HEK293T (cell line): ENCODE data around the gene GPR180.

Source experiments
- BHLHE40 ChIP-seq: fragments of 450-650 bp; IDR thresholded peaks from 2 replicates; pipeline ENCODE4 v1.6.1; 2016; ENCODE audit warnings: mild to moderate bottlenecking, moderate library complexity, borderline replicate concordance
- ELF4 ChIP-seq: fragments of 450-650 bp; IDR thresholded peaks from 2 replicates; pipeline ENCODE4 v1.6.1; 2017; ENCODE audit warnings: antibody characterized with exemption
- FOXK2 ChIP-seq: fragments of 450-650 bp; IDR thresholded peaks from 2 replicates; pipeline ENCODE4 v1.6.1; 2016; ENCODE audit warnings: mild to moderate bottlenecking
- FOXM1 ChIP-seq: fragments of 450-650 bp; IDR thresholded peaks from 2 replicates; pipeline ENCODE4 v1.6.1; 2017; ENCODE audit warnings: mild to moderate bottlenecking, borderline replicate concordance
- HDGF ChIP-seq: fragments of 450-650 bp; IDR thresholded peaks from 2 replicates; pipeline ENCODE4 v1.6.1; 2017; ENCODE audit warnings: antibody characterized with exemption, borderline replicate concordance
- PKNOX1 ChIP-seq: fragments of 450-650 bp; IDR thresholded peaks from 2 replicates; pipeline ENCODE4 v1.6.1; 2016
- SP1 ChIP-seq: fragments of 450-650 bp; IDR thresholded peaks from 2 replicates; pipeline ENCODE4 v1.6.1; 2017
- TARDBP ChIP-seq: fragments of 450-650 bp; IDR thresholded peaks from 2 replicates; pipeline ENCODE4 v1.6.1; 2016
- ZNF384 ChIP-seq: fragments of 450-650 bp; IDR thresholded peaks from 2 replicates; pipeline ENCODE4 v1.6.1; 2016

GRCh38 chr13:94560116-94560515, 41.5 kb upstream of the GPR180 start:
- TF ChIP-seq TARDBP: no peak
- no peak for TF ChIP-seq FOXM1
- no peak for TF ChIP-seq SP1
- no peak for TF ChIP-seq BHLHE40
- no peak for TF ChIP-seq ELF4
- no peak for TF ChIP-seq ZNF384
- no peak for TF ChIP-seq FOXK2
- TF ChIP-seq HDGF: no peak
- no peak for TF ChIP-seq PKNOX1
